ENCODE data around the gene CNTNAP5. TPM values are rescaled to one million over a fixed set of nuclear protein-coding genes. Genes with fewer than 3 reads are reported as not detected.

The CNTNAP5 gene
- total and polyA plus RNA-seq, 4 donors: not detected

- TF ChIP-seq JUND (IDR thresholded peaks at IDR 0.05) (no peak), RAD21 (IDR thresholded peaks at IDR 0.05) (no peak), FOXA2 (IDR thresholded peaks at IDR 0.05) (no peak), SP1 (IDR thresholded peaks at IDR 0.05) (no peak), GABPA (IDR thresholded peaks at IDR 0.05 in 1 of 2, conservative IDR thresholded peaks at IDR 0.05 in 1 of 2) (no peak), NR2F2 (IDR thresholded peaks at IDR 0.05) (no peak), HNF4A (conservative IDR thresholded peaks at IDR 0.05) (no peak)
Observed at GRCh38 chr2:124035001-124035400, 9.9 kb downstream of the CNTNAP5 start (continued).

DNA sequence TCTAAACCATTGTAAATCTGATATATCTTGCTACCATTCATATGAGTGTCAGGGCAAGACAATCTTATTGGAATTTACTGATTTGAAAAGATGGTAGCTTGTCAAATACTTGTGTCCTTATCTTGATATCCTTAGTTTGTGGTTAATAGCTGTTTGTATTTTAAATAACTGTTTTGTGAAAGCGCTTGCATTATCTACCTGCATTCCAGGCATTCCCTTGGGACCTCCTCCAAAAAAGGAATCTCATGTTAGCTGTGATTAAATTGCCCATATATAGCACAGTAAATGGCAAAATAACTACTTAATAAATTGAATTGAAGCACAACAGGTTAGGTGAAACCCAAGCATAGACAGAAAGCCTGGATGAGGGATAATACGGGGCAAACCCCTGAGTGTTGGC is 13.9 kb downstream of the CNTNAP5 start:
- Histone ChIP-seq H3K4me3 (ENCODE audit: low read depth in 1 of 3, low read length in 3 of 3) (no peak overlapping the region), H3K27me3 (ENCODE audit: control insufficient read depth in 4 of 4, insufficient read depth in 4 of 4, low read length in 3 of 4) (peaks cover 0 to 2% (median 0%) of the 10 kb centered on the region in 4 donors), H3K36me3 (ENCODE audit: control insufficient read depth in 4 of 4, insufficient read depth in 3 of 4, low read depth in 1 of 4, low read length in 3 of 4) (no peaks in the 10 kb centered on the region), H3K9me3 (ENCODE audit: control insufficient read depth in 4 of 4, low read length in 3 of 4) (no peaks in the 10 kb centered on the region), H3K9ac (ENCODE audit: low read depth in 1 of 2, low read length in 2 of 2) (no peak overlapping the region), H3K27ac (ENCODE audit: low read depth in 1 of 2, low read length in 2 of 2) (no peak overlapping the region), H3K4me1 (ENCODE audit: control insufficient read depth in 4 of 4, insufficient read depth in 4 of 4, low read length in 3 of 4) (no peaks in the 10 kb centered on the region)
- DNase-seq (ENCODE audit: low spot score): no peak
- WGBS: 39% methylated on average over 2 of the region's 2 CpGs
- TF ChIP-seq YY1 (IDR thresholded peaks at IDR 0.05) (no peak), TAF1 (conservative IDR thresholded peaks at IDR 0.05) (no peak), ZBTB33 (IDR thresholded peaks at IDR 0.05) (no peak), RAD21 (IDR thresholded peaks at IDR 0.05) (no peak), MAX (IDR thresholded peaks at IDR 0.05) (no peak), GABPA (IDR thresholded peaks at IDR 0.05 in 1 of 2, conservative IDR thresholded peaks at IDR 0.05 in 1 of 2) (no peak), RXRA (IDR thresholded peaks at IDR 0.05) (no peak), FOXA1 (IDR thresholded peaks at IDR 0.05) (no peak), HNF4A (conservative IDR thresholded peaks at IDR 0.05) (no peak), SP1 (IDR thresholded peaks at IDR 0.05) (no peak), HNF4G (IDR thresholded peaks at IDR 0.05) (no peak), EGR1 (IDR thresholded peaks at IDR 0.05; ENCODE audit: low read depth in 2 of 2) (no peak), NR2F2 (IDR thresholded peaks at IDR 0.05) (no peak), JUND (IDR thresholded peaks at IDR 0.05) (no peak), FOXA2 (IDR thresholded peaks at IDR 0.05) (no peak)
- TF ChIP-seq, protein P1, sequence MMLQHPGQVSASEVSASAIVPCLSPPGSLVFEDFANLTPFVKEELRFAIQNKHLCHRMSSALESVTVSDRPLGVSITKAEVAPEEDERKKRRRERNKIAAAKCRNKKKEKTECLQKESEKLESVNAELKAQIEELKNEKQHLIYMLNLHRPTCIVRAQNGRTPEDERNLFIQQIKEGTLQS (IDR thresholded peaks at IDR 0.05): no peak
- TF ChIP-seq, protein P2, sequence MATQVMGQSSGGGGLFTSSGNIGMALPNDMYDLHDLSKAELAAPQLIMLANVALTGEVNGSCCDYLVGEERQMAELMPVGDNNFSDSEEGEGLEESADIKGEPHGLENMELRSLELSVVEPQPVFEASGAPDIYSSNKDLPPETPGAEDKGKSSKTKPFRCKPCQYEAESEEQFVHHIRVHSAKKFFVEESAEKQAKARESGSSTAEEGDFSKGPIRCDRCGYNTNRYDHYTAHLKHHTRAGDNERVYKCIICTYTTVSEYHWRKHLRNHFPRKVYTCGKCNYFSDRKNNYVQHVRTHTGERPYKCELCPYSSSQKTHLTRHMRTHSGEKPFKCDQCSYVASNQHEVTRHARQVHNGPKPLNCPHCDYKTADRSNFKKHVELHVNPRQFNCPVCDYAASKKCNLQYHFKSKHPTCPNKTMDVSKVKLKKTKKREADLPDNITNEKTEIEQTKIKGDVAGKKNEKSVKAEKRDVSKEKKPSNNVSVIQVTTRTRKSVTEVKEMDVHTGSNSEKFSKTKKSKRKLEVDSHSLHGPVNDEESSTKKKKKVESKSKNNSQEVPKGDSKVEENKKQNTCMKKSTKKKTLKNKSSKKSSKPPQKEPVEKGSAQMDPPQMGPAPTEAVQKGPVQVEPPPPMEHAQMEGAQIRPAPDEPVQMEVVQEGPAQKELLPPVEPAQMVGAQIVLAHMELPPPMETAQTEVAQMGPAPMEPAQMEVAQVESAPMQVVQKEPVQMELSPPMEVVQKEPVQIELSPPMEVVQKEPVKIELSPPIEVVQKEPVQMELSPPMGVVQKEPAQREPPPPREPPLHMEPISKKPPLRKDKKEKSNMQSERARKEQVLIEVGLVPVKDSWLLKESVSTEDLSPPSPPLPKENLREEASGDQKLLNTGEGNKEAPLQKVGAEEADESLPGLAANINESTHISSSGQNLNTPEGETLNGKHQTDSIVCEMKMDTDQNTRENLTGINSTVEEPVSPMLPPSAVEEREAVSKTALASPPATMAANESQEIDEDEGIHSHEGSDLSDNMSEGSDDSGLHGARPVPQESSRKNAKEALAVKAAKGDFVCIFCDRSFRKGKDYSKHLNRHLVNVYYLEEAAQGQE (IDR thresholded peaks at IDR 0.05): no peak
- TF ChIP-seq, protein P3, sequence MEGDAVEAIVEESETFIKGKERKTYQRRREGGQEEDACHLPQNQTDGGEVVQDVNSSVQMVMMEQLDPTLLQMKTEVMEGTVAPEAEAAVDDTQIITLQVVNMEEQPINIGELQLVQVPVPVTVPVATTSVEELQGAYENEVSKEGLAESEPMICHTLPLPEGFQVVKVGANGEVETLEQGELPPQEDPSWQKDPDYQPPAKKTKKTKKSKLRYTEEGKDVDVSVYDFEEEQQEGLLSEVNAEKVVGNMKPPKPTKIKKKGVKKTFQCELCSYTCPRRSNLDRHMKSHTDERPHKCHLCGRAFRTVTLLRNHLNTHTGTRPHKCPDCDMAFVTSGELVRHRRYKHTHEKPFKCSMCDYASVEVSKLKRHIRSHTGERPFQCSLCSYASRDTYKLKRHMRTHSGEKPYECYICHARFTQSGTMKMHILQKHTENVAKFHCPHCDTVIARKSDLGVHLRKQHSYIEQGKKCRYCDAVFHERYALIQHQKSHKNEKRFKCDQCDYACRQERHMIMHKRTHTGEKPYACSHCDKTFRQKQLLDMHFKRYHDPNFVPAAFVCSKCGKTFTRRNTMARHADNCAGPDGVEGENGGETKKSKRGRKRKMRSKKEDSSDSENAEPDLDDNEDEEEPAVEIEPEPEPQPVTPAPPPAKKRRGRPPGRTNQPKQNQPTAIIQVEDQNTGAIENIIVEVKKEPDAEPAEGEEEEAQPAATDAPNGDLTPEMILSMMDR (IDR thresholded peaks at IDR 0.05; ENCODE audit: low read depth, low read length, missing input control): no peak
